ENCODE results near the gene NFIB. TPM values are rescaled to one million over a fixed set of nuclear protein-coding genes. Genes with fewer than 3 reads are reported as not detected.

The NFIB gene
- total and polyA plus RNA-seq, 4 experiments from 2014 or later = not detected

GRCh38 chr9:14345354-14346230 is 31.7 kb upstream of the NFIB start:
- no peaks in the 10 kb centered on the region for H3K36me3 ChIP-seq (ENCODE audit: insufficient read depth, low read length)
- H3K9me3 ChIP-seq (ENCODE audit: control insufficient read depth in 1 of 2, low read length in 2 of 2) = no peaks in the 10 kb centered on the region
- no peaks in the 10 kb centered on the region for H3K36me3 Mint-ChIP-seq
- peaks cover 3% of the 10 kb centered on the region for H3K4me1 ChIP-seq (ENCODE audit: insufficient read depth, low read length)
- H3K27me3 Mint-ChIP-seq = peaks cover 43 to 47% of the 10 kb centered on the region in 2 donors
- ChIA-PET CTCF (ENCODE audit: partially characterized antibody) (interaction anchor here (1.4 to 1.5 kb wide), 2 partner anchors 8 to 11 kb away, joined by 3 to 5 read pairs; no protein-coding TSS in a partner anchor), POLR2A (ENCODE audit: partially characterized antibody) (no interaction called here)
- no peak overlapping the region for H3K4me3 Mint-ChIP-seq
- no peak overlapping the region for H3K27ac ChIP-seq (ENCODE audit: low read depth, low read length)
- peaks cover 0 to 2% (median 0%) of the 10 kb centered on the region in 8 donors for H3K9me3 Mint-ChIP-seq
- H3K4me3 ChIP-seq (ENCODE audit: low read length in 2 of 2) = no peak overlapping the region
- intact Hi-C loops (cut with micrococcal nuclease) = no loop called here
- H3K4me1 Mint-ChIP-seq = peaks cover 3 to 36% (median 15%) of the 10 kb centered on the region in 4 donors
- H3K27me3 ChIP-seq (ENCODE audit: insufficient read depth, low read length) = peaks cover 7% of the 10 kb centered on the region
- no peak overlapping the region for H3K27ac Mint-ChIP-seq
- DNase-seq = no peak

DNA sequence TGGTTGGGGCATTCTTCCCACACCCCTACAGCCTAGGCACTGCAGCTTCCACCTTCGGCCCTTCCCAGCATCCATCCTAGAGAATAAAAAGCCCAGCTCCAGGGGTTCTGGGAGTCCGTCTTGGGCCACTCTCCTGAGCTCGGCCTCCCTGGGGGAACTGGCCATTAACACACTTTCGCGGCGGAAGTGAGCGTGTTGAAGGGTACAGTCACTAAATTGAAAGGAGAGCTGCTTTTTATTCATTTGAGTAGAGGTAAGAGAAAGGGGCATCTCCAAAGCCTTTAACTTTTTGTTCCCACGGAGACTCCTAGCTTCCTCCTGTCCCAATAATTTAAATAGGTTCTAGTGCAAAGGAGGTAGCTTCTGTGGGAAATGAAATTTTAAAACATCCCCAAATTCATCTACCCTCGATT is 31.0 kb upstream of the NFIB start:
- Mint-ChIP-seq H3K36me3 (no peaks in the 10 kb centered on the region), H3K9me3 (peaks cover 0 to 2% (median 0%) of the 10 kb centered on the region in 8 donors), H3K27me3 (peaks cover 38 to 43% of the 10 kb centered on the region in 2 donors), H3K4me3 (no peak overlapping the region), H3K4me1 (peaks cover 2 to 31% (median 12%) of the 10 kb centered on the region in 4 donors), H3K27ac (no peak overlapping the region)
- ChIA-PET POLR2A (ENCODE audit: partially characterized antibody) (no interaction called here), CTCF (ENCODE audit: partially characterized antibody) (interaction anchor here (1.4 to 1.5 kb wide), 2 partner anchors 9 to 11 kb away, joined by 3 to 5 read pairs; no protein-coding TSS in a partner anchor)
- Histone ChIP-seq H3K27ac (ENCODE audit: low read depth, low read length) (no peak overlapping the region), H3K4me3 (ENCODE audit: low read length in 2 of 2) (no peak overlapping the region), H3K27me3 (ENCODE audit: insufficient read depth, low read length) (peaks cover 7% of the 10 kb centered on the region), H3K36me3 (ENCODE audit: insufficient read depth, low read length) (no peaks in the 10 kb centered on the region), H3K9me3 (ENCODE audit: control insufficient read depth in 1 of 2, low read length in 2 of 2) (no peaks in the 10 kb centered on the region), H3K4me1 (ENCODE audit: insufficient read depth, low read length) (peaks cover 3% of the 10 kb centered on the region)
- intact Hi-C loops (cut with micrococcal nuclease) = no loop called here
- no peak for DNase-seq

DNA sequence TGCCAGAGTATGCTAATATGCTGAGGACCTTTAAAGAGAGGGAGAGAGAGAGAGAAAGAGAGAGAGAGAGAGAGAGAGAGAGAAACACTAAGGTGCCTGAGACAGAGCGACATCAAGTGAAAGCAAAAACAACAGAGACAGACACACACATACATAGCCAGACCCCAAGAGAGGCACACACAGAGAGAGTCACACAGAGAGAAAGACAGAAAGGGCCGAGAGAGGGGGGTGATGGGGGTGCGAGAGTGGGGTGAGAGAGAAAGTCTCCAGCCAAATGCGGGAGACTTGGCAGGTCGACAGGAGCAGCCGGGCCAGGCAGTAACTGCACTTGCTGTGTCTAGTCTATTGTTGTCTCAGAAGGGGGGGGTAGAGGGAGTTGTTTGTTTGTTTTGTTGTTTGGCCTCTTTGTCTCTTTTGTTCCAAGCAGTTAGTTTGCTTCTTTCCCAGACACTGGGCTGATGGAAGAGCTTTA is 30.1 kb upstream of the NFIB start:
- Mint-ChIP-seq H3K4me3 (no peak overlapping the region), H3K4me1 (peaks cover 2 to 23% (median 8%) of the 10 kb centered on the region in 4 donors), H3K27me3 (peaks cover 37 to 41% of the 10 kb centered on the region in 2 donors), H3K36me3 (no peaks in the 10 kb centered on the region), H3K9me3 (peaks cover 0 to 2% (median 0%) of the 10 kb centered on the region in 8 donors), H3K27ac (no peak overlapping the region)
- H3K9me3 ChIP-seq (ENCODE audit: control insufficient read depth in 1 of 2, low read length in 2 of 2) = no peaks in the 10 kb centered on the region
- no peaks in the 10 kb centered on the region for H3K36me3 ChIP-seq (ENCODE audit: insufficient read depth, low read length)
- no peak overlapping the region for H3K27ac ChIP-seq (ENCODE audit: low read depth, low read length)
- no peak overlapping the region for H3K4me3 ChIP-seq (ENCODE audit: low read length in 2 of 2)
- H3K27me3 ChIP-seq (ENCODE audit: insufficient read depth, low read length) = peaks cover 7% of the 10 kb centered on the region
- DNase-seq = no peak
- H3K4me1 ChIP-seq (ENCODE audit: insufficient read depth, low read length) = peaks cover 2% of the 10 kb centered on the region
- ChIA-PET CTCF (ENCODE audit: partially characterized antibody) (interaction anchor here (1.4 to 1.5 kb wide), 2 partner anchors 10 to 12 kb away, joined by 3 to 5 read pairs; no protein-coding TSS in a partner anchor), POLR2A (ENCODE audit: partially characterized antibody) (no interaction called here)
- intact Hi-C loops (cut with micrococcal nuclease) = no loop called here

DNA sequence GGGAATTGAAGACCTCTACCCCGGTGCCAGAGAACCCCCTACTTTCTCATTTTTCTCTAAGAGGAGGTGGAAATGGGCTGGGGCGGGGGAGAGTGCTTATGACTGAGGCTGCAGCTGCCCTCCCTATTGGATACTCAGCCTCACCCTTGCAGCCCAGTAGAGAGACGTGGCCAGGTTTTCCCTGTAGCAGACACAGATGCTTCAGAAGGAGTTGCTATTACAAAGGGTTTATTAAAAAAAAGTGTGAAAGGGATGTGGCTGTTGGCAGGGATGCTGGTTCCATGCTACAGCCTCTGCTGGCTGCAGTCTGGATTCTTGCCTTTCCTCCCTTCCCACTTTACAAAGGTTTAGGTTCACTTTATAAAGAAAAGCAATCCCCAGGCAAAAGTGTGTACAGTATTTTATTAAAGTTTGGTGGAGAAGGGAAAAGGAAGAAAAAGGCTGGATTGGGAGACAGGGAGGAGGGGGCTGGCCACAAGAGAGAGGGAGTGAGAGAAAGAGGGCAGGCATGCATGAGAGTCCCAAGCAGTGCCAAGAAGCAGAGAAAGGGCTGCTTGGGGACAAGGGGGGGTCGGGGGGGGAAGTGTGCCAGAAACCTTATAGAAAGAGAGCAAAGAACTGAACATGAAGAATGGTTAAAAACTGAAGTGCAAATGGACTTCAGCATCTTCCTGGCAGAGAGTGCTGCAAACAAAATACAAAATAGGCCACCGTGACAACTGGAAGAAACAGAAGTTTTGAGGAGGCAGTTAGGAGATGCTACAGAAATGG is 29.5 kb upstream of the NFIB start:
- CTCF ChIA-PET (ENCODE audit: partially characterized antibody) = no interaction called here
- intact Hi-C loops (cut with micrococcal nuclease) = no loop called here

DNA sequence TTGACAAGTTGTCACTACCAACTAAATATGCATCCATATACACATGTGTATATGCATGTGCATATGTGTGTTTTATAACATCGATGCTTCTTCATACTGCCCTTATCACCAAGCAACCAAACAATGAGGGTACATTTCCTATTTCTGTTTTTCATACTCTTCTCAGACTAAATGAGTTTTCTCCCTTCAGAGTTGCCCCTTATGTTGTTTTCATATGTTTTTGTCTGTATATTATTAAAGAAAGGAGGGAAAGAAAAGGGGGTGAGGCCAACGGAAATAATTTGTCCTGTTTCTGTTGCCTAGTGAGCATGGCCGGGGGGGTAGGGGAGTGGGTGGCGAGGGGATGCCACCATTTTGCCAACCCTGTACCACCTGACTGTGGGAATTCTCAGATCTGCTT is 28.8 kb upstream of the NFIB start:
- no peaks in the 10 kb centered on the region for H3K36me3 Mint-ChIP-seq
- POLR2A ChIA-PET (ENCODE audit: partially characterized antibody) = no interaction called here
- CTCF ChIA-PET (ENCODE audit: partially characterized antibody) = no interaction called here
- intact Hi-C loops (cut with micrococcal nuclease) = no loop called here
- H3K4me3 Mint-ChIP-seq = no peak overlapping the region
- H3K36me3 ChIP-seq (ENCODE audit: insufficient read depth, low read length) = no peaks in the 10 kb centered on the region
- no peak overlapping the region for H3K4me3 ChIP-seq (ENCODE audit: low read length in 2 of 2)
- H3K27ac Mint-ChIP-seq = no peak overlapping the region
- H3K4me1 ChIP-seq (ENCODE audit: insufficient read depth, low read length) = no peaks in the 10 kb centered on the region
- no peak overlapping the region for H3K27ac ChIP-seq (ENCODE audit: low read depth, low read length)
- no peak for DNase-seq
- no peaks in the 10 kb centered on the region for H3K9me3 ChIP-seq (ENCODE audit: control insufficient read depth in 1 of 2, low read length in 2 of 2)
- peaks cover 7% of the 10 kb centered on the region for H3K27me3 ChIP-seq (ENCODE audit: insufficient read depth, low read length)
- peaks cover 32 to 35% of the 10 kb centered on the region in 2 donors for H3K27me3 Mint-ChIP-seq
- H3K9me3 Mint-ChIP-seq = peaks cover 0 to 2% (median 0%) of the 10 kb centered on the region in 8 donors
- peaks cover 0 to 9% (median 2%) of the 10 kb centered on the region in 4 donors for H3K4me1 Mint-ChIP-seq

More for the DNA sequence above, 29.5 kb upstream of the NFIB start:
- H3K27ac Mint-ChIP-seq = no peak overlapping the region
- no peaks in the 10 kb centered on the region for H3K36me3 Mint-ChIP-seq
- H3K27me3 ChIP-seq (ENCODE audit: insufficient read depth, low read length) = peaks cover 7% of the 10 kb centered on the region
- no peak overlapping the region for H3K27ac ChIP-seq (ENCODE audit: low read depth, low read length)
- no peak for DNase-seq
- H3K4me1 Mint-ChIP-seq = peaks cover 2 to 16% (median 5%) of the 10 kb centered on the region in 4 donors
- no peak overlapping the region for H3K4me3 ChIP-seq (ENCODE audit: low read length in 2 of 2)
- no peaks in the 10 kb centered on the region for H3K36me3 ChIP-seq (ENCODE audit: insufficient read depth, low read length)
- no peak overlapping the region for H3K4me3 Mint-ChIP-seq
- no peaks in the 10 kb centered on the region for H3K9me3 ChIP-seq (ENCODE audit: control insufficient read depth in 1 of 2, low read length in 2 of 2)
- POLR2A ChIA-PET (ENCODE audit: partially characterized antibody) = no interaction called here
- no peaks in the 10 kb centered on the region for H3K4me1 ChIP-seq (ENCODE audit: insufficient read depth, low read length)
- H3K9me3 Mint-ChIP-seq = peaks cover 0 to 2% (median 0%) of the 10 kb centered on the region in 8 donors
- H3K27me3 Mint-ChIP-seq = peaks cover 38 to 40% of the 10 kb centered on the region in 2 donors

GRCh38 chr9:14341437-14342122 is 27.6 kb upstream of the NFIB start:
- Mint-ChIP-seq H3K36me3 (no peaks in the 10 kb centered on the region), H3K27ac (peak overlapping the region in 1 of 7 donors; percentile 36), H3K4me3 (no peak overlapping the region), H3K4me1 (peaks cover 0 to 6% (median 2%) of the 10 kb centered on the region in 4 donors), H3K9me3 (peaks cover 0 to 3% (median 0%) of the 10 kb centered on the region in 8 donors), H3K27me3 (peaks cover 32% of the 10 kb centered on the region in 2 donors)
- peaks cover 7% of the 10 kb centered on the region for H3K27me3 ChIP-seq (ENCODE audit: insufficient read depth, low read length)
- H3K4me1 ChIP-seq (ENCODE audit: insufficient read depth, low read length) = no peaks in the 10 kb centered on the region
- ChIA-PET POLR2A (ENCODE audit: partially characterized antibody) (no interaction called here), CTCF (ENCODE audit: partially characterized antibody) (no interaction called here)
- no peaks in the 10 kb centered on the region for H3K36me3 ChIP-seq (ENCODE audit: insufficient read depth, low read length)
- no peaks in the 10 kb centered on the region for H3K9me3 ChIP-seq (ENCODE audit: control insufficient read depth in 1 of 2, low read length in 2 of 2)
- no peak overlapping the region for H3K4me3 ChIP-seq (ENCODE audit: low read length in 2 of 2)
- DNase-seq = no peak
- intact Hi-C loops (cut with micrococcal nuclease) = no loop called here
- H3K27ac ChIP-seq (ENCODE audit: low read depth, low read length) = no peak overlapping the region

Data from CD4-positive, alpha-beta memory T cell (primary cell).